ENCODE measurements around the gene MARCHF3.

DNA sequence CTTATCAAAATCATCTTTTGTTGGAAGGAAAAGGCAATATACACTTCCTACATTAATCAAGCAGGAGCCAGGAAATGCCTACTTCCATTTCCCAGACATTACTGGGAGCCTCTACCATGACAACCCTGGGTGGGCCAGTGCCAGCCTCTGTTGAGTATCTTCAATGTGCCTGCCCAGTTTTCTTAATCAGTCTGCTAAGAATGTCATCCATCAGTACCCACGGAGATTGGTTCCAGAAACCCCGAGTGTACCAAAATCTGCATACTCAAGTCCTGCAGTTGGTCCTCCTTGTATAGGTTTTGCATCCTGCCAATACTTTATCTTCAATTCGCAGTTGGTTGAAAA, 82.4 kb downstream of the MARCHF3 start:
- no peak for TF ChIP-seq CTCF (IDR thresholded peaks at IDR 0.05; ENCODE audit: low read length)
- no peak for TF ChIP-seq EZH2 (IDR thresholded peaks at IDR 0.05; ENCODE audit: borderline replicate concordance, low read length)

Measured in OCI-LY1 (cell line).